ENCODE measurements around the gene ZFYVE26.

- no peak for TF ChIP-seq PAX5 (IDR thresholded peaks at IDR 0.05; ENCODE audit: insufficient read depth, low read length, severe bottlenecking)
- TF ChIP-seq TAF1 (IDR thresholded peaks at IDR 0.05; ENCODE audit: low read depth, low read length) = no peak
- TF ChIP-seq POLR2AphosphoS5 (IDR thresholded peaks at IDR 0.05; ENCODE audit: low read depth, low read length) = no peak
Measured at GRCh38 chr14:67756496-67756895, 59.9 kb downstream of the ZFYVE26 start.
